Activated naive CD4-positive, alpha-beta T cell treated with anti-CD3 and anti-CD28 coated beads for 36 hours (primary cell): Measurements from ENCODE around the gene PLCD3. TPM values are rescaled to one million over a fixed set of nuclear protein-coding genes. Genes with fewer than 3 reads are reported as not detected.

Experiments
- CTCF ChIA-PET: fragments of 350-600 bp; sonication (Branson Sonifier 250); formaldehyde crosslinking; loops from one replicate; lab custom pipeline; 2021; ENCODE audit warnings: antibody characterized with exemption; lab: Charles Lee
- DNase-seq: peaks from one replicate; pipeline ENCODE4 v3.0.0-alpha.2; 2020
- H3K27ac Mint-ChIP-seq: one replicate; pipeline ENCODE4 v1.8.0; 2021; ENCODE audit warnings: mild to moderate bottlenecking, mixed read lengths
- H3K27me3 Mint-ChIP-seq: one replicate; pipeline ENCODE4 v1.8.0; 2021; ENCODE audit warnings: low read depth, mixed read lengths
- H3K36me3 Mint-ChIP-seq: one replicate; pipeline ENCODE4 v1.8.0; 2021; ENCODE audit warnings: low read depth, mixed read lengths
- H3K4me1 Mint-ChIP-seq: one replicate; pipeline ENCODE4 v1.8.0; 2021; ENCODE audit warnings: low read depth, mixed read lengths
- H3K4me3 Mint-ChIP-seq: one replicate; pipeline ENCODE4 v1.8.0; 2021; ENCODE audit warnings: mild to moderate bottlenecking, moderate library complexity, mixed read lengths
- H3K9me3 Mint-ChIP-seq: one replicate; pipeline ENCODE4 v1.8.0; 2021; ENCODE audit warnings: mixed read lengths
- intact Hi-C: fragments of 100-400 bp; cut with micrococcal nuclease; formaldehyde crosslinking; loops from one replicate; pipeline ENCODE4 v1.15.1; 2023
- total RNA-seq, 2 experiments: library from RNA; stranded (reverse); gene quantifications; one replicate each; pipeline ENCODE4 v1.2.3, GENCODE V29; 2021

Gene PLCD3
- total RNA-seq, 2 experiments from 2014 or later: 2.4 TPM

DNA sequence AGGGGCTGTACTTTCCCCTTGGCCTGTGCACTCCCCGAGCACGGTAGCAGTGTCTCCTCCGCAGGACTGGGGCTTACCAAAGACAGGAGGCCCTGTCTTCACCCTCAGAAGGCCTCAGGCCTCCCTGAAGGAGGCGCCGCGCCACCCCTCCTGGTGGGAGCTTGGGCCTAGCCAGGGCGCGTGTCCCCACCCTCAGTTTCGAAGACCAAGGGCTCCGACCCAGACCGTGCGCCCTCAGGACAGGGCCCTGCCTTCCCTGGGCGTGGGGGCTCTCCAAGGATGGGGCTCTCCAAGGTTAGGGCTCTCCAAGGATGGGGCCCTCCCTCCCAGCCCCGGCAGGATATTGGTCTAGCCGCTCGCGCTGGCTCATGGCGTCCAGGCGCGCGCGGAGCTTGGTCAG is 11.8 kb downstream of the PLCD3 start:
- CTCF ChIA-PET: interaction anchor here (1.2 kb wide), 1 partner anchor 15 kb away, joined by 5 read pairs; the partner anchor contains the start of gene ACBD4
- intact Hi-C loops: no loop called here
- Mint-ChIP-seq H3K9me3 (no peaks in the 10 kb centered on the region), H3K27me3 (peaks cover 6% of the 10 kb centered on the region), H3K36me3 (no peaks in the 10 kb centered on the region), H3K4me1 (no peaks in the 10 kb centered on the region), H3K4me3 (no peak overlapping the region), H3K27ac (no peak overlapping the region)
- no peak for DNase-seq

DNA sequence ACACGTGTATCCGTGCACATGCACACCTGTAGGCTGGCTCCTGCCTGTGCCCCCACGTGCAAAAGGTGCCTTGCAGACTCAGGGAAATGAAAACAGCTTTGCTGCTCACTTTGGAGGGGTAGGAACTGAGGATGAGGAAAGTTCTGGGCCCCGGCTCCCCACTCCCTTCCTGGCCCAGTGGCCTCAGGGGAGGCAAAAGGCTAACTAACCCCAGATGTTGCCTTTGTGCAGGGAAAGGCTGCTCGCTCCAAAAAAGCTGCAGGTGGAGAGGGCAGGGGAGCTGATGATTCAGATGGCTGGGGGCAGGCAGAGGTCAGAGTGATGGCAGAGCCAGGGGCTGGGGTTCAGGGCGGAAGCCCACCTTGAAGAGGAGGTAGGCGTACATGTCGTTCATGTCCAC is 12.4 kb downstream of the PLCD3 start:
- intact Hi-C loops: no loop called here
- no peak for DNase-seq
- Mint-ChIP-seq H3K27me3 (peaks cover 6% of the 10 kb centered on the region), H3K36me3 (no peaks in the 10 kb centered on the region), H3K9me3 (no peaks in the 10 kb centered on the region), H3K4me3 (no peak overlapping the region), H3K27ac (no peak overlapping the region), H3K4me1 (no peaks in the 10 kb centered on the region)
- CTCF ChIA-PET: interaction anchor here (1.1 to 1.2 kb wide), 2 partner anchors 16 to 71 kb away, joined by 3 to 5 read pairs; partner anchors contain the start of gene ACBD4

DNA sequence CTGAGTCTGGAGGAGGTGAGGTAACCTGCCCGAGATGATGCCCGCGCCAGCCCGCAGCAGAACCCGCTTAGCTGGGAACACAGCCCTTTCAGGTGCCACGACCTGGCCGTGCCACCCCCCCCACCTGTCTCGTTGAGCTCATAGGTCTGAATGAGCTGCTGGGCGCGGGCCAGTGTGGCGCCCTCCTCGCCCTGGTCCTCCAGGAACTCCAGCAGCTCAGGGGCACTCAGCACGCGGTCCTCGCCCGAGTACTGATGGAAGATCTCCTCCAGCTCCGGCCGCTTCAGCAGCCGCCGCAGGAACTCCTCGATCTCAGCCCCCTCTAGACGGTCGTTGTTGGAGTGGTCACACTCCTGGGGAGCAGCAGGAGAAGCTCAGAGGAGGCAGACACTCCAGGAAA is 13.6 kb downstream of the PLCD3 start:
- no peak overlapping the region for H3K27ac Mint-ChIP-seq
- intact Hi-C loops: no loop called here
- H3K4me3 Mint-ChIP-seq: no peak overlapping the region
- H3K27me3 Mint-ChIP-seq: peaks cover 6% of the 10 kb centered on the region
- CTCF ChIA-PET: interaction anchor here (0.6 to 1.2 kb wide), 5 partner anchors 9 to 69 kb away, joined by 3 to 5 read pairs (median 4); partner anchors contain the start of gene ACBD4
- no peaks in the 10 kb centered on the region for H3K9me3 Mint-ChIP-seq
- H3K4me1 Mint-ChIP-seq: no peaks in the 10 kb centered on the region
- no peaks in the 10 kb centered on the region for H3K36me3 Mint-ChIP-seq
- no peak for DNase-seq

DNA sequence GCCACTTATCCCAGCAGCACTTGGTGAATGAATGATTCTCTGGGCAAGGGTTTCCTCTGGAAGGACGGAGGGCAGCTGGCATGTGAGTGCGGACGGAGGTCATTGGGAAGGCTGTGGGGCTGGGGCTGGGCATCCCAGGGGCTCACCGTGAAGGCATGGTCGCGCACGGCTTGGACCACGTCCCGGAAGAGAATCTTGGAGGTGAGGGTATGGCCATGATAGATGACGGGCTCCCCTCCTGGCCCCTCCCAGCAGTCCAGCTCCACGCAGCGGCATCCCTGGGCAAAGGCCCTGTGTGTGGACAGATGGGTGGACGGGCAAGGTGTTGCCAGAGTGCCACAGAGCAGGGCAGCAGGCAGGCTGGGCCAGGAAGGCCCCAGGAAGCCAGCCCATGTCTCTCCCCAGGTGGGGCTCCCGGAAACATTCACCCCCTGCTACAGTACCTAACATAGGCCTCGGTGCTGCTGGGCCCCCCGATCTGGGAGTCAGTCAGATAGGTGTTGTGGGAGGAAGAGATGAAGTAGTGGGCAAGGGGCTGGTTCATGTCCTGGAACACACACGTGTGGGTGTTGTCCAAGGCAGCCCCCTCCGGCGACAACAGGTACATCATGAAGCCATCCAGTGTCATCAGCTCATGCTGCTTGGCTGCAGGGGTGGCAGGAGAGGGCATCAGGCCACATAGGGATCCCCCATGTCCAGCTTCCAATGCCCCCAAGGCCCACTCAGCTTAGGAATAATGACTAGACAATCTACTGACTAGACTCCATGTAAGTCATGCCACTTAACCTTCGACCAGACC is 14.3 kb downstream of the PLCD3 start:
- DNase-seq: no peak
- CTCF ChIA-PET: interaction anchor here (0.8 to 1.4 kb wide), 4 partner anchors 10 to 19 kb away, joined by 3 to 9 read pairs (median 5); partner anchors contain the start of gene ACBD4
- Mint-ChIP-seq H3K27ac (no peak overlapping the region), H3K36me3 (no peaks in the 10 kb centered on the region), H3K4me3 (no peak overlapping the region), H3K4me1 (no peaks in the 10 kb centered on the region), H3K27me3 (peaks cover 6% of the 10 kb centered on the region), H3K9me3 (no peaks in the 10 kb centered on the region)
- intact Hi-C loops: no loop called here

DNA sequence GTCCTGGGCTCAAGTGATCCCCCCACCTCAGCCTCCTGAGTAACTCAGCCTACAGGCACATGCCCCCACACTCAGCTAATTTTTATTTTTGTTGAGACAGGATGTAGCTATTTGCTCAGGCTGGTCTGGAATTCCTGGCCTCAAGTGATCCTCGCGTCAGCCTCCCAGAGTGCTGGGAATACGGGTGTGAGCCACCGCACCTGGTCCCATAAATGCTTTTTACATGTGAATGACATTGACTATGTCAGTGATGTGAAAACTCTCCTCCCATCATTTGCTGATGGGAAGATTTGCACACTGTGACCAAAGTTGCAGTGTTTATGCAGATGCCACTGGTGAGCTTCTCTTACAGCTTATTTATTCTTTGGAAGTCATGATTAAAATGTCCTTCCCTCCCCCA is 15.0 kb downstream of the PLCD3 start:
- intact Hi-C loops: no loop called here
- DNase-seq: no peak
- Mint-ChIP-seq H3K27ac (no peak overlapping the region), H3K4me3 (no peak overlapping the region), H3K27me3 (peaks cover 6% of the 10 kb centered on the region), H3K4me1 (no peaks in the 10 kb centered on the region), H3K36me3 (no peaks in the 10 kb centered on the region), H3K9me3 (no peaks in the 10 kb centered on the region)
- CTCF ChIA-PET: interaction anchor here (1.4 kb wide), 1 partner anchor 18 kb away, joined by 9 read pairs; no protein-coding TSS in a partner anchor

DNA sequence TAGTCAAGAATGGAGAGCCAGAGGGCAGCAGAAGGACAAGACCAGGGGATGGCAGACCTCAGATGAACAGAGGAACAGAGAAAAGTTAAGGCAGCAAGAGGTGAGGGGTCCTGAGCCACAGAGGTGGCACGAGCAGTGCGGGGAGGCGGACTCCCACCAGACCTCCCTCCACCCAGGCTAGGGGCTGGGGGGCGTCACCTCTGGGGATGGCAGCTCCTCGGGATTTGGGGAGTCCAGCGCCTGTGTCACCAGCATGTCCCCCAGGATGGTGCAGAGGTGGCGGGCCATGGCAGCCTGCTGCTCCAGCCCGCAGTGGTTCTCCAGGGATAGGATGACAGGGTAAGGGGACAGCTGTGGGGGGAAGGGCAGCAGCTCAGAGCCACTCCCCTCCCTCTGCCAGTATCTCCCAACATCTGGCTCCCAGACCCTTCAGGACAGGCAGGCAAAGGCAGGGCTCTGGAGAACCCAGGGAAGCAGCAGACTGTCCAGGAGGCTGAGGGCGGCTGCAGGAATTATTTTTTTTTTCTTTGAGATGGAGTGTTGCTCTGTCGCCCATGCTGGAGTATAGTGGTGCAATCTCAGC is 15.8 kb downstream of the PLCD3 start:
- Mint-ChIP-seq H3K27me3 (peaks cover 2% of the 10 kb centered on the region), H3K36me3 (no peaks in the 10 kb centered on the region), H3K27ac (no peak overlapping the region), H3K4me1 (no peaks in the 10 kb centered on the region), H3K9me3 (no peaks in the 10 kb centered on the region), H3K4me3 (no peak overlapping the region)
- DNase-seq: no peak
- intact Hi-C loops: no loop called here
- CTCF ChIA-PET: no interaction called here

DNA sequence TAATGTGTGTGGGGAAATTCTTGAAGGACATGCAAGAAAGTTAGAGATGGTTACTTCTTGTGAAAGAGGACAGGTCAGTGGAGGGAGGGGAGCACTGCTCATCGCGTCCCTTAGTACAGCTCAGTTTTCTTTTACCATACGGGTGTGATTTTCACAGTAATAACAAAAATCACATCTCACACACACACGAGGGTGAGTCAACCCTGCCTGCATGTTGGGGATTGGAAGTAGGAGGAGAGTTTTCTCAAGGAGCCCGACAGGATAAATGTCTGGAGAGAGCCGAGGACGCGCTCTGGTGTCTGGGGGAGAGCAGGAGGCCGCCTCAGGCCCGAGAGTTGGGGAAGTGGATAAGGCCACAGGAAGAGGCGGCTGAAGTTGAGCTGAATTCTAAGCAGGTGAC is 16.4 kb downstream of the PLCD3 start:
- Mint-ChIP-seq H3K4me1 (no peaks in the 10 kb centered on the region), H3K27ac (no peak overlapping the region), H3K4me3 (no peak overlapping the region), H3K9me3 (no peaks in the 10 kb centered on the region), H3K27me3 (no peaks in the 10 kb centered on the region), H3K36me3 (no peaks in the 10 kb centered on the region)
- intact Hi-C loops: no loop called here
- CTCF ChIA-PET: no interaction called here
- DNase-seq: no peak

DNA sequence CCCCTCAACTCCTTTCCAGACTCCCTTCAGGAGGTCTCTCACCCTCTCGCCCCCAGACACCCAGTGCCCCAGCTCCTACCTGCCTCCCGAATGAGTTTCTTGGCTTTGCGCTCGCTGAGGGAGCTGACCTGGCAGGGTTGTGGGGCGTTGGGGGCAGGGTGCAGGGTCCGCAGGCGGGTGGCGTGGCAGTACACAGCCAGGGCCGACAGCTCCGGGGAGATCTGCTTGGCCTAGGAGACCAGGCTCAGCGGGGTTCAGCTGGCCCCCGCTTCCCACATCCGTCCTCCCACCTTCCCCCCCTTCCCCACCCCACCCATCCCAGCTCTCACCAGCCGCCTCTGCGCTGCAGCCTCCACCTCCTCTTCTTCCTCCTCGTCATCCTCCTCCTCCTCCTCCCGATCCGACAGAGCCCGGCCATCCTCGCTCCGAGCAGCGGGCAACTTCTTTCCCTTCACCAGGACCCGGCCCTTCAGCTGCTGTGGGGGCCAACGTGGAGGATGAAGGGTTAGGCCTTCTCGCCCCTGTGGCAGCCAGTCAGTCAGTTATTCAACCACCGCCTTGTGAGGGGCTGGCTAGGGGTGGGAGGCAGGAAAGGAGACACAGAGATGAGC is 17.2 kb downstream of the PLCD3 start:
- no peak overlapping the region for H3K27ac Mint-ChIP-seq
- H3K9me3 Mint-ChIP-seq: no peaks in the 10 kb centered on the region
- H3K4me1 Mint-ChIP-seq: no peaks in the 10 kb centered on the region
- no peaks in the 10 kb centered on the region for H3K27me3 Mint-ChIP-seq
- no peak overlapping the region for H3K4me3 Mint-ChIP-seq
- CTCF ChIA-PET: interaction anchor here (1.5 kb wide), 1 partner anchor 20 kb away, joined by 3 read pairs; the partner anchor contains the start of gene ACBD4
- intact Hi-C loops: no loop called here
- H3K36me3 Mint-ChIP-seq: no peaks in the 10 kb centered on the region
- DNase-seq: no peak

DNA sequence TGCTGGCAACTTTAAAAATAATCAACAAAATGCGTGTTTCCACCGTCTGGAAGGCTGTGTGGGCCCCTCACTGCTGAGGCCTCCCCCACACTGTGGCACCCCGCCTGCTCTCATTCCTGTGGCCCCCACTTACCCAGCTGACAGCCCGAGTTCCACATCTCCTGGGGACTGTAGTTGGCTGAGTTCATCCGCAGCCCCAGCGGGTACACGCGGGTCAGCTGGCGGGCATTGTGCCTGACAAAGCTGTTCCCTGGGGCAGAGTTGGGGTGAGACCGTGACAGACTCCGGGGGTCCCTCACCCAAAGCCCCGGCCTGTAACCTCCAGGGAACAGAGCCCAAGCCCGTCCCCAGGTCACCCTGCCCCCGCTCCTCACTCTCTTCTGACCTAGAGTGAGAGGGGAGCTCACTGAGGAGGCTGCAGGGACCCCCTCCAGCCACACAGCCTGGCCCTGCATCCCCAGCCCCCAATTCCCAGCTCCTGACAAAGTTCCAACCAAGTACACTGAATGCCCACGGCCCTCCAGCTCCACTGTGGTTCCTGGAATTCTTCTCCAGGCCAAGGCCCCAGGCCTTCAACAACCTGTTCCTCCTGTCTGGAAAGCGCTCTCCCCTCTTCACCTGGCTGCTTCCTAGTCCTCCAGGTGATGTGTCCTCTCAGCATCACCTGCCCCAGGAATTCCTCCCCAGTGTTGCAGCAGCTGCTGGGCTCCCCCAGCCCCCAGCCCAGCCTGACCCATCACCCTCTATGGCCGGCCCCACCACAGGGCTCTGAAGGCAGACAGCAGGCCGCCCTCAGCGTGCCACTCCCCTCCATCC is 18.0 kb downstream of the PLCD3 start:
- Mint-ChIP-seq H3K27ac (no peak overlapping the region), H3K4me1 (no peaks in the 10 kb centered on the region), H3K9me3 (no peaks in the 10 kb centered on the region), H3K36me3 (no peaks in the 10 kb centered on the region), H3K27me3 (no peaks in the 10 kb centered on the region), H3K4me3 (no peak overlapping the region)
- intact Hi-C loops: no loop called here
- CTCF ChIA-PET: interaction anchor here (1.5 kb wide), 1 partner anchor 21 kb away, joined by 3 read pairs; the partner anchor contains the start of gene ACBD4
- DNase-seq: no peak

DNA sequence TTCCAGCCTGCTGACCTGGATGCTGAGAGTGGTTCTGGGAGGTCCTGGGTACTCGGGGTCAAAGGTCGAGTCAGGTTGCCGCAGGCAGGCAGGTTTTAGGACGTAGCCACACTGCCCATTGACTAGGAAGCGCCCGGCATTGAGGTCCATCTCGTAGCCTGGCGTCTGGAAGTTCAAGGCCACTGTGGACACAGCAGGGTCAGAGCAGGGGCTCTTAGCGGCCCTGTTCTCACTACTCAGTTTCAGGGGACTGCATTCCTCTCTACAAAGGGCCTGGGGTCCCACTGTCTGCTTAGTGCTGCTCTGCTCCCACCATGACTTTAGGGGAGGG is 18.9 kb downstream of the PLCD3 start:
- Mint-ChIP-seq H3K9me3 (no peaks in the 10 kb centered on the region), H3K27ac (no peak overlapping the region), H3K36me3 (peaks cover under 1% of the 10 kb centered on the region), H3K4me1 (no peaks in the 10 kb centered on the region), H3K27me3 (no peaks in the 10 kb centered on the region), H3K4me3 (no peak overlapping the region)
- intact Hi-C loops: no loop called here
- no peak for DNase-seq
- CTCF ChIA-PET: no interaction called here

DNA sequence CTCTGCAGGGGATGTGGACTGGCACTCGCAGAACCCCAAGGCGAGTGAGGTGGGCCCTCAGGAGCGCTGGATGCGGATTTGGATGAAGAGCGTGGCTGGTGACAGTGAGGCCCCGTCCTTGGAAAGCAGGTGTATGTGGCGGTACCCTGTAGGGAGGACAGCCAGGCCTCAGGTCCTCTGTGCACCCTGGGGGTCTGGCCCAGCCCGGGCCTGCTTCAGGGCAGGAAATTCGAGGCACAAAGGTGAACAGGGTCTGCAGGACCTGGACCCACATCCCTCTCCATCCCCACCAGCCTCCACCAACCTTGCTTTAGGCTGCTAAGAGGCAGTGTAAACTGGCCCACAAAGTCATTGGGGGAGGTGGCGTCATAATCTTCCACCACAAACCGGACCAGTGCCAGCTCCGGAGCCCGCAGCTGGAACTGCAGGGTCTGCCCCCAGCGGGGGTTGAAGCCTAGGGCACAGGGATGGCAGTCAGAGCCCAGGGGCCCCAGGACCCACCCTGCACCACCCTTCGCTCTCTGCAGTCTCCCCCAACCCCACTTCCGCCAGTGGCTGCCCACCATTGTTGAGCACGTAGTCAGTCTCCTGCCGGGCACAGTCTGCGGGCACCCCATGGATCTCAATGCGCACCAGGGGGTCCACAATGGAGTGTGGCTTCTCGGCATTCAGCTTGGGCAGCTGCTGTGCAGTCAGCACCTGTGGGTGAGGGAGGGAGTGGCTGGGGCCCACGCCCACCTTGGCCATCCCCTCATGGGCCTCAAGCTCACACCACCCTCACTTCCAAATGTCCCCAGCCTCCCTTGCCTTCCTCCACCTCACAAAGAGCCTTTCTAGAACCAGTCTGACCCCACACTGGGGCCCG is 19.5 kb downstream of the PLCD3 start:
- DNase-seq: no peak
- Mint-ChIP-seq H3K27ac (no peak overlapping the region), H3K4me1 (no peaks in the 10 kb centered on the region), H3K9me3 (no peaks in the 10 kb centered on the region), H3K4me3 (no peak overlapping the region), H3K27me3 (no peaks in the 10 kb centered on the region), H3K36me3 (peaks cover 4% of the 10 kb centered on the region)
- intact Hi-C loops: no loop called here
- CTCF ChIA-PET: no interaction called here
